ENCODE results near the gene MN1.

The MN1 gene

DNA sequence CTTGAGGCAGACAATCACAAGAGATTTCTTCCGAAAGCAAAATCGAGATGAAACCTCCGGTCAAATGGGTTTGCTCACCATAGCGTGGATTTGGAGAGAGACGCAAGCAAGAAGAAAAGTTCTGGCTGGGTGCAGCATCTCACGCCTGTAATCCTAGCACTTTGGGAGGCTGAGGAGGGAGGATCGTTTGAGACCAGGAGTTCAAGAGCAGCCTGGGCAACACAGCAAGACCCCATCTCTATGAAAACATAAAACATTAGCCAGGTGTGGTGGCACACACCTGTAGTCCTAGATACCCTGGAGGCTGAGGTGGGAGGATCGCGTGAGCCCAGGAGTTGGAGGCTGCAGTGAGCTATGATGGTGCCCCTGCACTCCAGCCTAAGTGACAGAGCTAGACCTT, 24.4 kb downstream of the MN1 start:
- no peak overlapping the region for H3K27ac ChIP-seq
- no peak overlapping the region for H3K4me3 ChIP-seq
- H3K9ac ChIP-seq (ENCODE audit: insufficient read length): no peak overlapping the region
- DNase-seq (ENCODE audit: low read depth, low spot score): no peak
- TF ChIP-seq POLR2AphosphoS5 (IDR thresholded peaks at IDR 0.05; ENCODE audit: borderline replicate concordance, low read depth, low read length): no peak
- TF ChIP-seq EZH2 (IDR thresholded peaks at IDR 0.05): no peak
- no peak for TF ChIP-seq FOXP2 (optimal IDR thresholded peaks at IDR 0.05; ENCODE audit: control extremely low read depth, extremely low read length, insufficient read depth)
- H3K36me3 ChIP-seq (ENCODE audit: insufficient read depth, low read length): peaks cover 18% of the 10 kb centered on the region; the same call in 1 of the 2 replicates
- no peaks in the 10 kb centered on the region for H3K9me3 ChIP-seq (ENCODE audit: low read depth, low read length)

GRCh38 chr22:27776650-27776958, 25.0 kb downstream of the MN1 start:
- no peaks in the 10 kb centered on the region for H3K9me3 ChIP-seq (ENCODE audit: low read depth, low read length)
- H3K36me3 ChIP-seq (ENCODE audit: insufficient read depth, low read length): peaks cover 15% of the 10 kb centered on the region; the same call in 1 of the 2 replicates
- TF ChIP-seq EZH2 (IDR thresholded peaks at IDR 0.05) (no peak), FOXP2 (optimal IDR thresholded peaks at IDR 0.05; ENCODE audit: control extremely low read depth, extremely low read length, insufficient read depth) (no peak), POLR2AphosphoS5 (IDR thresholded peaks at IDR 0.05; ENCODE audit: borderline replicate concordance, low read depth, low read length) (no peak)
- H3K9ac ChIP-seq (ENCODE audit: insufficient read length): no peak overlapping the region
- DNase-seq (ENCODE audit: low read depth, low spot score): no peak
- no peak overlapping the region; the same call in 1 of the 2 replicates for H3K27ac ChIP-seq
- no peak overlapping the region for H3K4me3 ChIP-seq

- H3K27ac ChIP-seq: peak overlapping the region; percentile 46; the same call in 1 of the 2 replicates
- DNase-seq (ENCODE audit: low read depth, low spot score): no peak
- no peaks in the 10 kb centered on the region for H3K9me3 ChIP-seq (ENCODE audit: low read depth, low read length)
- H3K36me3 ChIP-seq (ENCODE audit: insufficient read depth, low read length): peaks cover 11% of the 10 kb centered on the region; the same call in 1 of the 2 replicates
- peak overlapping the region; percentile 57 for H3K9ac ChIP-seq (ENCODE audit: insufficient read length)
- H3K4me3 ChIP-seq: 0 out of 2 replicates have a peak overlapping the region, but pooled peaks have one; percentile 20
- TF ChIP-seq FOXP2 (optimal IDR thresholded peaks at IDR 0.05; ENCODE audit: control extremely low read depth, extremely low read length, insufficient read depth): no peak
- no peak for TF ChIP-seq POLR2AphosphoS5 (IDR thresholded peaks at IDR 0.05; ENCODE audit: borderline replicate concordance, low read depth, low read length)
- no peak for TF ChIP-seq EZH2 (IDR thresholded peaks at IDR 0.05)
Observed at GRCh38 chr22:27775758-27776649, 25.6 kb downstream of the MN1 start.

- Histone ChIP-seq H3K4me3 (no peak overlapping the region), H3K27ac (no peak overlapping the region), H3K9me3 (ENCODE audit: low read depth, low read length) (no peaks in the 10 kb centered on the region), H3K9ac (ENCODE audit: insufficient read length) (no peak overlapping the region), H3K36me3 (ENCODE audit: insufficient read depth, low read length) (peaks cover 5% of the 10 kb centered on the region; the same call in 1 of the 2 replicates)
- no peak for DNase-seq (ENCODE audit: low read depth, low spot score)
- TF ChIP-seq EZH2 (IDR thresholded peaks at IDR 0.05): no peak
- TF ChIP-seq FOXP2 (optimal IDR thresholded peaks at IDR 0.05; ENCODE audit: control extremely low read depth, extremely low read length, insufficient read depth): no peak
- no peak for TF ChIP-seq POLR2AphosphoS5 (IDR thresholded peaks at IDR 0.05; ENCODE audit: borderline replicate concordance, low read depth, low read length)
Observed at GRCh38 chr22:27775087-27775698, 26.4 kb downstream of the MN1 start.

GRCh38 chr22:27774200-27774599, 27.4 kb downstream of the MN1 start:
- TF ChIP-seq FOXP2 (optimal IDR thresholded peaks at IDR 0.05; ENCODE audit: control extremely low read depth, extremely low read length, insufficient read depth): no peak
- Histone ChIP-seq H3K9ac (ENCODE audit: insufficient read length) (no peak overlapping the region), H3K27ac (no peak overlapping the region), H3K36me3 (ENCODE audit: insufficient read depth, low read length) (peaks cover 5% of the 10 kb centered on the region; the same call in 1 of the 2 replicates), H3K9me3 (ENCODE audit: low read depth, low read length) (no peaks in the 10 kb centered on the region), H3K4me3 (no peak overlapping the region)
- no peak for DNase-seq (ENCODE audit: low read depth, low spot score)

GRCh38 chr22:27772984-27773498, 28.5 kb downstream of the MN1 start:
- no peak overlapping the region for H3K27ac ChIP-seq
- no peak overlapping the region for H3K4me3 ChIP-seq
- TF ChIP-seq FOXP2 (optimal IDR thresholded peaks at IDR 0.05; ENCODE audit: control extremely low read depth, extremely low read length, insufficient read depth) (no peak), POLR2AphosphoS5 (IDR thresholded peaks at IDR 0.05; ENCODE audit: borderline replicate concordance, low read depth, low read length) (no peak), EZH2 (IDR thresholded peaks at IDR 0.05) (no peak)

GRCh38 chr22:27772081-27772983, 29.2 kb downstream of the MN1 start:
- TF ChIP-seq EZH2 (IDR thresholded peaks at IDR 0.05): no peak
- TF ChIP-seq FOXP2 (optimal IDR thresholded peaks at IDR 0.05; ENCODE audit: control extremely low read depth, extremely low read length, insufficient read depth): no peak
- TF ChIP-seq POLR2AphosphoS5 (IDR thresholded peaks at IDR 0.05; ENCODE audit: borderline replicate concordance, low read depth, low read length): no peak
- Histone ChIP-seq H3K27ac (no peak overlapping the region), H3K4me3 (no peak overlapping the region), H3K9ac (ENCODE audit: insufficient read length) (no peak overlapping the region), H3K9me3 (ENCODE audit: low read depth, low read length) (no peaks in the 10 kb centered on the region), H3K36me3 (ENCODE audit: insufficient read depth, low read length) (peaks cover 5% of the 10 kb centered on the region; the same call in 1 of the 2 replicates)
- no peak for DNase-seq (ENCODE audit: low read depth, low spot score)

More at GRCh38 chr22:27772984-27773498, 28.5 kb downstream of the MN1 start:
- Histone ChIP-seq H3K36me3 (ENCODE audit: insufficient read depth, low read length) (peaks cover 5% of the 10 kb centered on the region; the same call in 1 of the 2 replicates), H3K9me3 (ENCODE audit: low read depth, low read length) (no peaks in the 10 kb centered on the region), H3K9ac (ENCODE audit: insufficient read length) (no peak overlapping the region)
- DNase-seq (ENCODE audit: low read depth, low spot score): no peak
